ENCODE data around the gene OR1L6. TPM values are rescaled to one million over a fixed set of nuclear protein-coding genes. Genes with fewer than 3 reads are reported as not detected.

The OR1L6 gene
- total and polyA plus RNA-seq, 9 donors, result not detected

- Histone ChIP-seq H3K4me1 (ENCODE audit: insufficient read depth) (no peaks in the 10 kb centered on the region), H3K36me3 (no peaks in the 10 kb centered on the region), H3K27me3 (no peaks in the 10 kb centered on the region), H3K9me3 (no peaks in the 10 kb centered on the region), H3K4me3 (no peak overlapping the region), H3K27ac (no peak overlapping the region)
- 80 to 90% (median 88%) methylated on average over 5 of the region's 5 CpGs for WGBS, 3 donors
- intact Hi-C loops (cut with DNase I), result loop anchor here in 1 of 4 donors (10.0 kb wide), 1 partner anchor 327 kb away; no protein-coding TSS in a partner anchor
- no peak for TF ChIP-seq CTCF (IDR thresholded peaks at IDR 0.05)
- no peak for TF ChIP-seq POLR2A (IDR thresholded peaks at IDR 0.05)
- TF ChIP-seq EP300 (IDR thresholded peaks at IDR 0.05), result no peak
- DNase-seq, result no peak
Measured at GRCh38 chr9:122791872-122792669, 50.0 kb downstream of the OR1L6 start.

GRCh38 chr9:122797316-122798063, 55.4 kb downstream of the OR1L6 start:
- Histone ChIP-seq H3K36me3 (no peaks in the 10 kb centered on the region), H3K4me1 (ENCODE audit: insufficient read depth) (no peaks in the 10 kb centered on the region), H3K27me3 (no peaks in the 10 kb centered on the region), H3K4me3 (no peak overlapping the region), H3K27ac (no peak overlapping the region), H3K9me3 (no peaks in the 10 kb centered on the region)
- no peak for DNase-seq
- intact Hi-C loops (cut with DNase I), result loop anchor here in 1 of 4 donors (10.0 kb wide), 1 partner anchor 333 kb away; no protein-coding TSS in a partner anchor
- 81 to 84% (median 83%) methylated on average over 6 of the region's 6 CpGs for WGBS, 3 donors
- no peak for TF ChIP-seq EP300 (IDR thresholded peaks at IDR 0.05)
- TF ChIP-seq POLR2A (IDR thresholded peaks at IDR 0.05), result no peak
- TF ChIP-seq CTCF (IDR thresholded peaks at IDR 0.05), result no peak

Other genes with a start within 250 kb of the OR1L6 start
- not detected for gene OR1J2, start 231.5 kb upstream of the OR1L6 start, total RNA-seq
- gene OR1J2, start 231.5 kb upstream of the OR1L6 start, polyA plus RNA-seq, result not detected
- gene OR1J4, start 223.2 kb upstream of the OR1L6 start, total RNA-seq, result not detected
- gene OR1J4, start 223.2 kb upstream of the OR1L6 start, polyA plus RNA-seq, result not detected
- gene OR1N1, start 215.0 kb upstream of the OR1L6 start, total RNA-seq, result not detected
- gene OR1N1, start 215.0 kb upstream of the OR1L6 start, polyA plus RNA-seq, result not detected
- gene OR1N2, start 189.2 kb upstream of the OR1L6 start, total RNA-seq, result not detected
- not detected for gene OR1N2, start 189.2 kb upstream of the OR1L6 start, polyA plus RNA-seq
- under 1 TPM in 3 of 7 donors, not detected in 4; 0.20 to 0.24 (median 0.22) TPM for gene OR1L8, start 158.9 kb upstream of the OR1L6 start, total RNA-seq
- gene OR1L8, start 158.9 kb upstream of the OR1L6 start, polyA plus RNA-seq, result under 1 TPM in 1 of 2 donors, not detected in 1; 0.28 TPM
- not detected for gene OR1Q1, start 127.6 kb upstream of the OR1L6 start, total RNA-seq
- not detected for gene OR1Q1, start 127.6 kb upstream of the OR1L6 start, polyA plus RNA-seq
- not detected for gene OR1B1, start 84.7 kb upstream of the OR1L6 start, total RNA-seq
- gene OR1B1, start 84.7 kb upstream of the OR1L6 start, polyA plus RNA-seq, result not detected
- gene OR1L1, start 80.6 kb upstream of the OR1L6 start, total RNA-seq, result not detected
- not detected for gene OR1L1, start 80.6 kb upstream of the OR1L6 start, polyA plus RNA-seq
- not detected for gene OR1L3, start 67.2 kb upstream of the OR1L6 start, total RNA-seq
- gene OR1L3, start 67.2 kb upstream of the OR1L6 start, polyA plus RNA-seq, result not detected
- not detected for gene OR1L4, start 18.3 kb upstream of the OR1L6 start, total RNA-seq
- gene OR1L4, start 18.3 kb upstream of the OR1L6 start, polyA plus RNA-seq, result not detected
- gene OR5C1, start 46.6 kb downstream of the OR1L6 start, total RNA-seq, result not detected
- not detected for gene OR5C1, start 46.6 kb downstream of the OR1L6 start, polyA plus RNA-seq
- not detected for gene OR1K1, start 57.8 kb downstream of the OR1L6 start, total RNA-seq
- gene OR1K1, start 57.8 kb downstream of the OR1L6 start, polyA plus RNA-seq, result not detected
- 10 to 100 TPM; 12.0 to 19.0 (median 16.5) TPM for gene PDCL, start 86.3 kb downstream of the OR1L6 start, total RNA-seq
- 10 to 100 TPM in 1 of 2 donors, 1 to 10 TPM in 1; 9.2 to 12.2 TPM for gene PDCL, start 86.3 kb downstream of the OR1L6 start, polyA plus RNA-seq
- 10 to 100 TPM; 24.9 to 40.9 (median 32.0) TPM for gene RC3H2, start 163.1 kb downstream of the OR1L6 start, total RNA-seq
- gene RC3H2, start 163.1 kb downstream of the OR1L6 start, polyA plus RNA-seq, result 10 to 100 TPM; 10.2 to 17.5 TPM
- gene ZBTB6, start 171.0 kb downstream of the OR1L6 start, total RNA-seq, result 10 to 100 TPM in 4 of 7 donors, 1 to 10 TPM in 3; 6.8 to 13.8 (median 10.0) TPM
- gene ZBTB6, start 171.0 kb downstream of the OR1L6 start, polyA plus RNA-seq, result 1 to 10 TPM; 5.3 to 6.8 TPM
- gene ZBTB26, start 189.2 kb downstream of the OR1L6 start, total RNA-seq, result 10 to 100 TPM in 6 of 7 donors, 1 to 10 TPM in 1; 6.0 to 15.4 (median 11.8) TPM
- 10 to 100 TPM in 1 of 2 donors, 1 to 10 TPM in 1; 7.7 to 10.3 TPM for gene ZBTB26, start 189.2 kb downstream of the OR1L6 start, polyA plus RNA-seq
- gene RABGAP1, start 198.7 kb downstream of the OR1L6 start, total RNA-seq, result 10 to 100 TPM; 39.3 to 64.8 (median 60.4) TPM
- gene RABGAP1, start 198.7 kb downstream of the OR1L6 start, polyA plus RNA-seq, result 10 to 100 TPM; 27.1 to 41.1 TPM

All from ovary (tissue), 9 donors.